T-helper 2 cell treated with Interferon-gamma antibody and Interleukin-4, amounts not matched to agents 5 μg/mL and 100 μg/mL, for 36 hours (primary cell): ENCODE data around the gene CHTF8.

Source experiments
- DNase-seq: peaks from one replicate; pipeline ENCODE4 v3.0.0; 2021; ENCODE audit warnings: low spot score
- H3K27ac Mint-ChIP-seq: one replicate; pipeline ENCODE4 v1.8.0; 2021; ENCODE audit warnings: mild to moderate bottlenecking, mixed read lengths
- H3K27me3 Mint-ChIP-seq: one replicate; pipeline ENCODE4 v1.8.0; 2021; ENCODE audit warnings: low read depth, mixed read lengths
- H3K36me3 Mint-ChIP-seq: one replicate; pipeline ENCODE4 v1.8.0; 2021; ENCODE audit warnings: low read depth, mixed read lengths
- H3K4me1 Mint-ChIP-seq: one replicate; pipeline ENCODE4 v1.8.0; 2021; ENCODE audit warnings: low read depth, mixed read lengths
- H3K4me3 Mint-ChIP-seq: one replicate; pipeline ENCODE4 v1.8.0; 2022; ENCODE audit warnings: mild to moderate bottlenecking, moderate library complexity, mixed read lengths
- H3K9me3 Mint-ChIP-seq: one replicate; pipeline ENCODE4 v1.8.0; 2021; ENCODE audit warnings: mixed read lengths

Gene CHTF8

DNA sequence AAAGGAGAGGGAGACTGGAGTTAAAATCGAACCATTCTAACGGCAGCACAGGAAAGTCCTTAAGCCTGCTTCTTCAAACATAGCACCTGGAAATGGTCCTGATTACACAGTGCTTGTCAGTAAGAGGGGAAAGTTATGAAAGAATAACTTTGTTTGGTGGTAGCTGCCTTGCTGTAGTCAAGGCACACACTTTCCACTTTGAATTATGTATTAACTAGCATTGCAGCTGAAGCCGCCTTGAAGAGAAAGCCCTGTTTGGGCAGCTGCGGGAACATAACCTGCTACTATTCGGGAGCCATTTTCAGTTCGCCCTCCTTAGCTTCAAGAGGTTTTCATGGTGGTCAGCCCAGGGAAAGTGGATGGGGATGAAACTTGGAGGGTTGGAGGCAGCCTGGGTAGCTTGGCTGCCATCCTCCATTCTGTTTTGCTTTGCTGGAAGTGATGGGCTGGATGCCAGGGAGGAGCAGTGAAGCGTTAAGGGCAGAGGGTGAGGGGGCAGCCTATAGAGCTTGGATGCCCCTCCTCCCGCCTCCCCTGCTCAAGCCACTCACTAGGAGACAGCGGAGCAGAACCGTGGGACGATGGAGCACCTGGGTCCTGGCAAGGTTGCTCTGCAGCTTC lies 32.2 kb downstream of the CHTF8 start:
- Mint-ChIP-seq H3K27ac (no peak overlapping the region), H3K9me3 (no peaks in the 10 kb centered on the region), H3K36me3 (no peaks in the 10 kb centered on the region), H3K4me1 (peaks cover under 1% of the 10 kb centered on the region), H3K4me3 (no peak overlapping the region), H3K27me3 (peaks cover 16% of the 10 kb centered on the region)
- DNase-seq = no peak

DNA sequence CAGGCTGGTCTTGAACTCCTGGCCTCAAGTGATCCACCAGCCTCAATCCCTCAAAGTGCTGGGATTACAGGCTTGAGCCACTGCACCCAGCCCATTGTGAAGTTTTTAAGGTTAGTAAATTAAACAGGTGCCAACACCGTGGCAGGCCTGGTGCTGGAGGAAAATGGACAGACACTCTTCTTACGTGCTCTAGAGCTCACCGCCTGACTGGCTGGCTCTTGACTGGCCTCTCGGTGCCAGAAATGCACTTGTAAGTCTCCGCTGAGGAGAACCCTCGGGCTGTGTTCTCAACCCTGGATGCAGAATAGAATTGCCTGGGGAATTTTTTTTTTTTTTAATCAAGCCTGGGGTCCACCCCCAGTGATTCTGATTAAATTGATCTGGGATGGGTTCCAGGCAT lies 37.2 kb downstream of the CHTF8 start:
- Mint-ChIP-seq H3K4me1 (peaks cover 5% of the 10 kb centered on the region), H3K27ac (no peak overlapping the region), H3K27me3 (peaks cover 10% of the 10 kb centered on the region), H3K9me3 (no peaks in the 10 kb centered on the region), H3K36me3 (no peaks in the 10 kb centered on the region), H3K4me3 (no peak overlapping the region)
- DNase-seq = no peak

DNA sequence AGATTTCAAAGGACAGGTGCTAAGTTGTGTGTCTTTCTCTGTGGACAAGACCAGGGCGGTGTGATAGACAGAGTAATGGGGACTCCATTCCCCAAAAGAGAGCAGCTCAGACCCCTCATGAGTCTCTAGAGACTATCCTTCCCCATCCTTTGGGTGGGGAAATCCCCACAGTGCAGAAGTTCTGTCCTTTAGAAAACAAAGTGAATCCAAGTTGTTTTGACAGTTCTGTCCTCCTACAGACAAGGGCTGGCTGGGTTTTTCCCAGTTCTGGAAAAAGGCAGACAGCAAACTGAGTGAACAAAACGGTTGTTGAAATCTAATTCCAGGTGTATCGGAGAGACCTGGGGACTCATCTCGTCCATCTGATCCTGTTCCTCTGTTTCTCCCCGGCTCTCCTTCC lies 37.9 kb downstream of the CHTF8 start:
- H3K36me3 Mint-ChIP-seq = no peaks in the 10 kb centered on the region
- H3K4me3 Mint-ChIP-seq = no peak overlapping the region
- H3K27ac Mint-ChIP-seq = no peak overlapping the region
- H3K4me1 Mint-ChIP-seq = peaks cover 9% of the 10 kb centered on the region
- peaks cover 7% of the 10 kb centered on the region for H3K27me3 Mint-ChIP-seq
- no peak for DNase-seq
- no peaks in the 10 kb centered on the region for H3K9me3 Mint-ChIP-seq

DNA sequence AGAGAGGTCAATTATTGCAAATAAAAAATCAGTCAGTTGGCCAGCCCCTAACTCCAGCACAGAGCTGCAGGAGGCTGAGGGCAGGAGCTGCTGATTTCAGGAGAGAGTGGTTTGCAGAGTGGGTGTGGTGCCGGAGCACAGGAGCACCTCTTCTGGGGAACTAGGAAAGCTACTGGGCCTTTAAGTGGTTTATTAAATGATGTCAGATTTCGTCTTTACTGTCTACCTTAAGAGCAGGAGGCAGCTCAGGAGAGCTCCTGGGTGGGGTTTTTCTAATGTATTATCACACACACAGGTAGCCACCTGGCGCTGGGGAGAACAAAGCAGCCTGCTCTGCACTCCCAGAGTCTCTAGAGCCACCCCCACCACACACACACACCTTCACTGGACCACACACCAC lies 38.4 kb downstream of the CHTF8 start:
- Mint-ChIP-seq H3K4me1 (peaks cover 13% of the 10 kb centered on the region), H3K27me3 (peaks cover 7% of the 10 kb centered on the region), H3K4me3 (no peak overlapping the region), H3K36me3 (no peaks in the 10 kb centered on the region), H3K27ac (no peak overlapping the region), H3K9me3 (no peaks in the 10 kb centered on the region)
- no peak for DNase-seq

DNA sequence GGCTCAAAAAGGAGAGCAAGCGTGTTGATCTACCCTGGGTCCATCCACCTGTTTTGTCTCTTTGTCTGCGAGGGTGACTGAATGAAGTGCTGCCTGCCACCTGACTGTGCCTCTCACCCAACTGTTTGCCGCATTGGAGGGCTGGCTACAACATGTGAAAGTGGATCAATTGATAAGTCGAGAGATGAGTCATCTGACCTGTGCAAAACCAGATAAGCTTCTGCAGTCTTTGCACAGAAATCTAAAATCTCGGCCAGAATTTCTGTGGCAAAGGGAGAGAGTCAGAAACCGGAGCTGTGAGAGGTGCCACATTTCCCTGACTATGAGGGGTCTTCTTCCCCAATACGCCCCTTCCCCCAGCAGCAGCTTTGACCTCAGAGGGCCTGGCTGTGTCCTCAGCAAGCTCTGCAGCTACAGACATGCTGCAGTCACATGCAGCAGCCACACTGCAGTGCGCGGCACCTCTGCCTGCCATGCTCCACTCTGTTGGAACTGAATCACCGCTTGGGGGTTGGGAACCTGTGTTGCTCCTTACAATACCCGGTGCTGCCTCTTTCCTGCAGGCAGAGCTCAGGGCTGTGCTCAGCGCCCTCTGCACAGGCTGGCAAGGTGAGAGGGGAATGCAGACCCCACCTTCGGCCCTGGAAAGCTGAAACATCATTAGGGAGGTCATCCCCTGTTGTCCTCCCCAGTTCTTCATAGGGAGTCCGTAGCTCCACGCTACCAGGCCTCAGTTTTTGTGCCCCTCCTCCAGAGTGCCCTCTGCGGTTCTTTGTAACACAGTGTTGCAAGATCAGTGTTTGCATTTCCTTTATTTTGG lies 43.1 kb downstream of the CHTF8 start:
- Mint-ChIP-seq H3K9me3 (no peaks in the 10 kb centered on the region), H3K4me3 (peak overlapping the region; percentile 25), H3K27ac (peak overlapping the region; percentile 1), H3K36me3 (peaks cover 5% of the 10 kb centered on the region), H3K27me3 (peaks cover 7% of the 10 kb centered on the region), H3K4me1 (peaks cover 27% of the 10 kb centered on the region)
- peak; percentile 59 for DNase-seq

DNA sequence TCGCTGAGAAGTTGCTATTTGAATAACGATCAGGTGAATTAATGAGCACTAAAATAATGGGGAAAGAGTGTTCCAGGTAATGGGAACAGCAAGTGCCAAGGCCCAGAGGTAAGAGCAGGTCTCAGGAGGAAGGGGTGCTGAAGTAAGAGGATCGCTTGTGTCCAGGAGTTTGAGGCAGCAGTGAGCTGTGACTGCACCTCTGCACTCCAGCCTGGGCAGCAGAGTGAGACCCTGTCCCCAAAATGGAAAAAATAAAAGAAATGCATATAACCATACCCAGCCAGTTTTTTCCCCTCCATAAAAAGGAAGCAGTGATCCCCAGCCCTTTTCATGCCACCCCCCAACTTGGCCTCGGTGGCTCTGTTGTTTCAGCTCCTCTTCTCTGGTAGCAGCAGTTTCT lies 43.7 kb downstream of the CHTF8 start:
- Mint-ChIP-seq H3K27me3 (peaks cover 4% of the 10 kb centered on the region), H3K36me3 (peaks cover 5% of the 10 kb centered on the region), H3K4me3 (peak overlapping the region; percentile 25), H3K4me1 (peaks cover 27% of the 10 kb centered on the region), H3K27ac (peak overlapping the region; percentile 1), H3K9me3 (no peaks in the 10 kb centered on the region)
- no peak for DNase-seq

DNA sequence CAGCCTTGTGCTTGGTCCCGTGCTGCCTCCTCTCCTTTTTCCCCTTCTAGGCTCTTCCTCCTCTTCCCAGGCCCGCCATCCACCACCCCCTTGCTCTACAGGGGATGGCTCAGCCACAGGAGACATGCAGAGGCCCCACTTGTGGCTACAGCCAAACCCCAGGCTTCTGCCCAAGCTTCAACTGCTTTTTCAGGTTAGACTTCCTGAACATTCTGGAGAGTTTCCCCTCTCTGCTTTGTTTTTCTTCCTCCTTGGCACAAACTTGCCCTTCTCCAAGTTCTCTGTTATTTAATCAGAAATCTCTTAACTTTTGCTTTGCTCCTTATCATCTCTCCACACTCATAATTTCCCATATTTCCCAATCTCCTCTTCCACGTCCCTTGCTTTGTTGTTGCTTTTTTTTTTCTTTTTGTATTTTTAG lies 45.2 kb downstream of the CHTF8 start:
- no peak for DNase-seq
- Mint-ChIP-seq H3K4me3 (no peak overlapping the region), H3K36me3 (peaks cover 5% of the 10 kb centered on the region), H3K27me3 (peaks cover 4% of the 10 kb centered on the region), H3K27ac (no peak overlapping the region), H3K9me3 (no peaks in the 10 kb centered on the region), H3K4me1 (peaks cover 27% of the 10 kb centered on the region)

DNA sequence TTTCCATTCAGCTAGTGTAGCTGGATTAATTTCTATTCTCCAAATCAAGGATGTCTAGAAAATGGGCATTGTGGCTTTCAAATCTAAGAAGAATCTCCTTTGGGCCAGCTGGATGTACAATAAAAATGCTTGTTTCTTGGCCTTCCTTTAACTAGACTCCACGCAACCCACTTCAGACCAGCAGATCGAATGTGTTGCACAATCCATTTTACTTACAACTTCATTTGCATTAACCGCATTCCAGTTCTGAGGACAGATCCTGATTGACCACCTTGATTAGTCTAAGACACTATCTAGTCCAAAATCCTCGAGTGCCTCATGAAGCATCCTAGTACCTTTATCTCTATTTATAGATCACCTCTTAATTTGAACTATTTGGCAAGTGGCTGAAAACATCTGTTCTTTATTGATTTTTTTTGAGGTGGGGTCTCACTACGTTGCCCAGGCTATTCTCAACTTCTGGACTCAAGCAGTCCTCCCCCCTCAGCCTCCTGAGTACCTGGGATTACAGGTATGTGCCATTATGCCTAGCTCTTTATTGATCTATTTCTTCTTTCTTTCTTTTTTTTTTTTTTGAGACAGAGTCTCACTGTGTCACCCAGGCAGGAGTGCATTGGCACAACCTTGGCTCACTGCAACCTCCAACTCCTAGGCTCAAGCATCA lies 47.2 kb downstream of the CHTF8 start:
- H3K27ac Mint-ChIP-seq = no peak overlapping the region
- H3K36me3 Mint-ChIP-seq = peaks cover 5% of the 10 kb centered on the region

DNA sequence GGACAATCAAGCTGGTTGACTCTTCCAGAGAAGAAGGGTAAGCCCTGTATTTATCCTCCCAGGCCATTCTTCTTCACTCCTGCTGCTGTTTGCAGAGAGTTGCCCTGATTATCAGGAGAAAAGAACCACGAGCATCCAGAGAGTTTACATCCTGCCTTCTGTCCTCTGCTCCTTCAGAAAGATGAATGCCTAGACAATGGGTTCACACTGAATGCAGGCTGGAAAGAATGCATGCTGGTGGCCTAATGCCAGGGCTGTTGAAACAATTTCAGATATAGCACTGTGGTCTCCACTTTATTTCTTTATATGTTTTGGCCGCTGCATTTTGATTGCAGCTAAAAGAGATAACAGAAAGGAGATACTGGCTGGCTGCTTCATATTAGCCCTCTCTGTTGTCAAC lies 48.1 kb downstream of the CHTF8 start:
- no peak for DNase-seq

More for the DNA sequence above, 47.2 kb downstream of the CHTF8 start:
- peaks cover 22% of the 10 kb centered on the region for H3K4me1 Mint-ChIP-seq
- H3K4me3 Mint-ChIP-seq = no peak overlapping the region
- H3K27me3 Mint-ChIP-seq = no peaks in the 10 kb centered on the region
- no peak for DNase-seq
- H3K9me3 Mint-ChIP-seq = no peaks in the 10 kb centered on the region

DNA sequence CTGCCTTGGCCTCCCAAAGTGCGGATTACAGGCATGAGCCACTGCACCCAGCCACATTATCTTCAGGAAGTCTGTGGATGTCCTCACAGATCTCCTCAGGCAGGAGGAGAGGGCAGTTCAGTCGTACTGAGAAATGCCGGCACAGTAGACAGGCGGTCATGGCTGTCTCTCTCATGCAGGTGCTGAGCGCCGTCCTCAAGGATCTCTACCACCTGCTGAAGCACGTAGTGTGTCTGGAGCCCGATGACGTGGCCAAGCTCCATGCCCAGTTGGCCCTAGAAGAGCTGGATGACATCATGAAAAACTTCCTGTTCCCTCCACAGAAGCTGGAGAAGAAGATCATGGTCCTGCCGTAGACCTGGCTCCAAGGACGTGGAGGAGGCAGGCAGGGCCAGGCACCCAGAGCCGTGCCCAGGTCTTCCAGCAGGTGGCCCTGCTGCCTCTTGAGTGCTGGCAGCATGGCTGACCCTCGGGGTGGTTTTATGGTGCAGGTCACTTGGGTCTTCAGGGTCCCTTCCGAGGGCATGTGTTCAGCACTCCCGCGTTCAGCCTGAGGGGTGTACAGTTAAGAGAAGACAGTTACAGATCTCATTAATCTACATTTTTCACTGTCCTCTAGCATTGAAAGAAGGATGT lies 49.0 kb downstream of the CHTF8 start:
- no peaks in the 10 kb centered on the region for H3K9me3 Mint-ChIP-seq
- H3K4me1 Mint-ChIP-seq = peaks cover 8% of the 10 kb centered on the region
- H3K4me3 Mint-ChIP-seq = no peak overlapping the region
- no peak overlapping the region for H3K27ac Mint-ChIP-seq
- H3K27me3 Mint-ChIP-seq = no peaks in the 10 kb centered on the region
- peaks cover 5% of the 10 kb centered on the region for H3K36me3 Mint-ChIP-seq
- DNase-seq = no peak

More for the DNA sequence above, 48.1 kb downstream of the CHTF8 start:
- H3K4me3 Mint-ChIP-seq = no peak overlapping the region
- H3K27ac Mint-ChIP-seq = no peak overlapping the region
- H3K36me3 Mint-ChIP-seq = peaks cover 5% of the 10 kb centered on the region
- no peaks in the 10 kb centered on the region for H3K9me3 Mint-ChIP-seq
- H3K27me3 Mint-ChIP-seq = no peaks in the 10 kb centered on the region
- H3K4me1 Mint-ChIP-seq = peaks cover 17% of the 10 kb centered on the region

DNA sequence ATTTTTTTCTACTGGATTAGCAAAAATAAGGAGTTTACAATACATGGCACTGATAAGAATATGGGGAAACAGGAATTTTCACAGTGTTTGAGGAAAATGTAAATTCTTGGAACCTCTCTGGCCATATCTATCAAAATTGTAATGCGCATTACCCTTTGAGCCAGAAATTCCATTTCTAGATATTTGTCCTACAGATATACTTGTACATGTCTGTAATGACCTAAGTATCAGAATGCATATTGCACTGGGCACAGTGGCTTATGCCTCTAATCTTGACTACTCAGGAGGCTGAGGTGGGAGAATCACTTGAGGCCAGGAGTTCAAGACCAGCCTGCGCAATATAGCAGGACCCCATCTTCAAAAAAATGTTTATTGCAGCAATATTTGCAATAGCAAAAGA lies 52.7 kb downstream of the CHTF8 start:
- H3K27me3 Mint-ChIP-seq = no peaks in the 10 kb centered on the region
- no peaks in the 10 kb centered on the region for H3K4me1 Mint-ChIP-seq
- no peak overlapping the region for H3K4me3 Mint-ChIP-seq
- H3K27ac Mint-ChIP-seq = no peak overlapping the region
- no peaks in the 10 kb centered on the region for H3K36me3 Mint-ChIP-seq
- DNase-seq = no peak
- no peaks in the 10 kb centered on the region for H3K9me3 Mint-ChIP-seq

DNA sequence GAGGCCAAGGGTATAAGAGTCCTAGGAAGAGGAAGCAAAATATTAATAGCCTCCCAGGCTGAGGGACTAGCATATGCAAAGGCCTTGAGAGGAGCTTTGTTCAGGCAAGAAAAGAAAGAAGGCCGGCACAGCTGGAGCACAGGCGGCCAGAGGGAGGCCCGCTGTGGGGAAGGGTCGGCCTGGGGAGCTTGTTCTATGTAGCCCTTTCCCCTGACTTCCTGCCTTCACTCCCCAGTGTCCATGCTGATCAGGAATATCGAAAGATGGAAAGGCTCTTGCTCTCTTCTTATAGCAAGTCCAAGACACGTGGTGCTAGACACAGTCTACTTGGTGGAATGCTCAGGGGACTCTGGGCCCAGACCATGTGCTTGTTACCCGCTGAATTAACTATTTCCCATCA lies 54.3 kb downstream of the CHTF8 start:
- H3K27me3 Mint-ChIP-seq = no peaks in the 10 kb centered on the region
- H3K4me1 Mint-ChIP-seq = no peaks in the 10 kb centered on the region
- no peaks in the 10 kb centered on the region for H3K36me3 Mint-ChIP-seq
- DNase-seq = no peak
- no peak overlapping the region for H3K27ac Mint-ChIP-seq
- no peak overlapping the region for H3K4me3 Mint-ChIP-seq
- H3K9me3 Mint-ChIP-seq = no peaks in the 10 kb centered on the region

DNA sequence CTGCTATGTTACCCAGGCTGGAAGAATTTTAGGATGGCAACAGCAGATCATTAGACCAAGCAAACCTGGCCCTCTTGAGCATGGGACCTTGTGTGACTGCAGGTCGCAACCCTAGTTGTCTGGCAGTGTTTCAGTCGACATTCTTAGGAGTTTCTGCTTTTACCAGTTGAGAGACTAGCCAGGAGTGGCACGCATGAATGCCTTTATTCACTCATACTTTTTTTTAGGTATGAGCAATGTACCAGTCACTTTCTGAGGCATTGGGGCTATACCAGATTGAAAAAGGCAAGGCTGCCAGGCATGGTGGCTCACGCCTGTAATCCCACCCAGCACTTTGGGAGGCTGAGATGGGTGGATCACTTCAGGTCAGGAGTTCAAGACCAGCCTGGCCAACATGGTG lies 55.1 kb downstream of the CHTF8 start:
- H3K4me1 Mint-ChIP-seq = no peaks in the 10 kb centered on the region
- H3K9me3 Mint-ChIP-seq = no peaks in the 10 kb centered on the region
- H3K27ac Mint-ChIP-seq = no peak overlapping the region

DNA sequence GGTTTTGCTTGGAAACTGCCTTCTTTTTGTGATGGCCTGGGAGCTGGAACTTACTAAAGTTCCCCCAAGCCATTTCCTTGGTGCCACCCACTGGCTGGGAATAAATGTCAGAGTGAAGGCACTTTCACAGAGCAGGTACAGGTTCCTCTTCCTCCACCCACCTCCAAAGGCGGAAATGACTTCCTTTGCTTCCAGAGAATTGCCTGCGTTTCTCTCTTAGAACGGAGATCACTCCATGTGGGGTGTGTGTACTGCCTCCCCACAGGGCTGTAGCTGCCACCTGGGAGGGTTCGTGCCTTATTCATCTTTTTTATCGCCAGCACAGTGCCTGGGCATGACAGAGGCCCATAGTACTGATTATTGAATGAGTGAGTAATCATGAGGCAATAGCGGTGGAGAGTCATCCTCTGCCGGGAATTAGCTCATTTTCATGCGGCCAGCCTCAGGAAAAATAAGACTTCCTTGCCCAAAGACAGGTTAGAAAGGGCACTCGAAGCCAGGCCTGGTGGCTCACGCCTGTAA lies 59.1 kb downstream of the CHTF8 start:
- no peaks in the 10 kb centered on the region for H3K4me1 Mint-ChIP-seq
- no peaks in the 10 kb centered on the region for H3K9me3 Mint-ChIP-seq
- H3K36me3 Mint-ChIP-seq = no peaks in the 10 kb centered on the region
- no peak overlapping the region for H3K4me3 Mint-ChIP-seq
- H3K27ac Mint-ChIP-seq = no peak overlapping the region
- H3K27me3 Mint-ChIP-seq = no peaks in the 10 kb centered on the region
- no peak for DNase-seq

More for the DNA sequence above, 55.1 kb downstream of the CHTF8 start:
- Mint-ChIP-seq H3K27me3 (no peaks in the 10 kb centered on the region), H3K4me3 (no peak overlapping the region), H3K36me3 (no peaks in the 10 kb centered on the region)
- DNase-seq = no peak
